Measurements from ENCODE around the gene C6orf136. TPM values are rescaled to one million over a fixed set of nuclear protein-coding genes. Genes with fewer than 3 reads are reported as not detected.

Gene C6orf136
- total and polyA plus RNA-seq, 9 of the 15 experiments (the other 6 are each of a cell fraction or from before 2014, with no cell fraction given), result 14.1 to 63.1 (median 18.4) TPM

DNA sequence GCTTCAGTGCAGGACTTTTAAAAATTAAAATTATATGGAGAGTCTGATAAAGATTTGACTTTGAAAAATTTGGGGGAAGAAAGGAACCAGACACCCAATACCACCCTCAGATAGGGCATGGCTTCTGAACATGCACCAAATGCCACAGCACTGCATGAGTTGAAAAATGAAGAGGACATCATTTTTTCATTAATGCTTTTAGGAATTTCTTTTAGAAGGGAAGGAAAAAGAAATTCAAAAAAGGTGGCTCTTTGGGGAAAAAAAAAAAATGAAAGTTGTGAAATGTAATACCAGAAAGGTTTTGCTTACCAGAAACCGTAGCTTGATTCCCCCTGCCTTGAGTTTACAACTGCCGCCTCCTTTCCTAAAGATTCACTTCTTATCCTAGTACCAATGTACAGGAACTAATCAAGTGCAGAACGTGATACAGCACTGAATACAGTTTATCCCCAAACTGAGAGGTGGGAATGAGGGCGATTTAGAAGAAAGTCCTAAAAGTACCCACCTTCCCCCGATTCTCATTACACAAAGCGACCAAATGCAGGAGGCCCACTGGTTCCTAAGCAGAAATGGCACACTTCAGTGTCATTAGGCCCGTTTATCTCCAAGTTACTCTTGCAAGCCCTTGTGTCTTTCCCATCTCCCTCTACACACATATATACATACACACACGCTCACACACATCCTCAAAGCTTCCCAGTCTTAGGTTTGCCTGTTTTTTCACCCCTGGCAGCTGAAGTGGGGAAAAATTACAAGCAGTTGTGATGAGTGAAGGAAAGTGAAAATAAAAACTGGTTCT, 32.7 kb upstream of the C6orf136 start (continued):
- TF ChIP-seq, protein P1, sequence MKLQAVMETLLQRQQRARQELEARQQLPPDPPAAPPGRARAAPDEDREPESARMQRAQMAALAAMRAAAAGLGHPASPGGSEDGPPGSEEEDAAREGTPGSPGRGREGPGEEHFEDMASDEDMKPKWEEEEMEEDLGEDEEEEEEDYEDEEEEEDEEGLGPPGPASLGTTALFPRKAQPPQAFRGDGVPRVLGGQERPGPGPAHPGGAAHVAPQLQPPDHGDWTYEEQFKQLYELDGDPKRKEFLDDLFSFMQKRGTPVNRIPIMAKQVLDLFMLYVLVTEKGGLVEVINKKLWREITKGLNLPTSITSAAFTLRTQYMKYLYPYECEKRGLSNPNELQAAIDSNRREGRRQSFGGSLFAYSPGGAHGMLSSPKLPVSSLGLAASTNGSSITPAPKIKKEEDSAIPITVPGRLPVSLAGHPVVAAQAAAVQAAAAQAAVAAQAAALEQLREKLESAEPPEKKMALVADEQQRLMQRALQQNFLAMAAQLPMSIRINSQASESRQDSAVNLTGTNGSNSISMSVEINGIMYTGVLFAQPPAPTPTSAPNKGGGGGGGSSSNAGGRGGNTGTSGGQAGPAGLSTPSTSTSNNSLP (IDR thresholded peaks at IDR 0.05; ENCODE audit: borderline replicate concordance, low read depth, low read length), result no peak
- TF ChIP-seq CXXC5 (CRISPR knock-in tag; IDR thresholded peaks at IDR 0.05), result no peak
- no peak for TF ChIP-seq ZNF707 (CRISPR knock-in tag; conservative IDR thresholded peaks at IDR 0.05)
- no peak for TF ChIP-seq FOXK2 (conservative IDR thresholded peaks at IDR 0.05 in 1 of 2, IDR thresholded peaks at IDR 0.05 in 1 of 2; ENCODE audit: low read depth in 2 of 2)
- TF ChIP-seq SOX6 (IDR thresholded peaks at IDR 0.05), result no peak
- 0 out of 2 replicates have a peak, but pooled peaks have one; percentile 8 for TF ChIP-seq DEAF1 (CRISPR knock-in tag; IDR thresholded peaks at IDR 0.05)
- TF ChIP-seq FOXM1 (IDR thresholded peaks at IDR 0.05; ENCODE audit: low read depth), result no peak
- no peak for TF ChIP-seq FOXM1 (CRISPR knock-in tag; IDR thresholded peaks at IDR 0.05; ENCODE audit: low read depth)
- TF ChIP-seq ZNF143 (CRISPR knock-in tag; IDR thresholded peaks at IDR 0.05), result no peak
- no peak for TF ChIP-seq PBX2 (CRISPR knock-in tag; IDR thresholded peaks at IDR 0.05; ENCODE audit: low read depth)
- TF ChIP-seq PBX2 (tag; conservative IDR thresholded peaks at IDR 0.05; ENCODE audit: low read depth), result no peak
- no peak for TF ChIP-seq TCF3 (CRISPR knock-in tag; IDR thresholded peaks at IDR 0.05)
- TF ChIP-seq HMG20A (CRISPR knock-in tag; conservative IDR thresholded peaks at IDR 0.05), result no peak; the same call in 1 of the 2 replicates
- peak; percentile 76 for TF ChIP-seq KDM5B (IDR thresholded peaks at IDR 0.05; ENCODE audit: insufficient replicate concordance, low read depth, low read length)
- TF ChIP-seq ZBTB33 (CRISPR knock-in tag; IDR thresholded peaks at IDR 0.05), result no peak
- peak; percentile 24; the same call in 1 of the 2 replicates for TF ChIP-seq ZNF324 (CRISPR knock-in tag; IDR thresholded peaks at IDR 0.05)
- TF ChIP-seq FOS (IDR thresholded peaks at IDR 0.05; ENCODE audit: extremely low read depth, insufficient read length), result no peak
- no peak for TF ChIP-seq TCF7L2 (IDR thresholded peaks at IDR 0.05; ENCODE audit: low read depth, low read length)
- TF ChIP-seq U2AF2 (optimal IDR thresholded peaks at IDR 0.05; ENCODE audit: low read depth, low read length), result no peak
- TF ChIP-seq ZZZ3 (IDR thresholded peaks at IDR 0.05), result no peak

All from K562 (cell line).